GM12864 (cell line): ENCODE measurements around the gene MORC2.

ENCODE experiments used
- DNase-seq: peaks from one replicate; pipeline ENCODE4 v3.0.0-alpha.2; 2011; ENCODE audit warnings: low read depth
- H3K4me3 ChIP-seq: 2 replicates; pipeline ENCODE4 v1.5.1; 2011; ENCODE audit warnings: mild to moderate bottlenecking, low read depth, low read length, control low read depth
- CTCF ChIP-seq: IDR thresholded peaks from 2 replicates; pipeline ENCODE4 v1.5.1; 2011; ENCODE audit warnings: low read depth, mild to moderate bottlenecking, moderate library complexity, low read length, control low read depth, inconsistent platforms; ENCODE audit errors: missing control alignments

MORC2 gene

GRCh38 chr22:30932661-30933060 is 35.9 kb downstream of the MORC2 start:
- TF ChIP-seq CTCF = no peak

GRCh38 chr22:30931541-30932300 is 36.9 kb downstream of the MORC2 start:
- no peak for DNase-seq
- no peak overlapping the region for H3K4me3 ChIP-seq
- no peak for TF ChIP-seq CTCF

More at GRCh38 chr22:30932661-30933060, 35.9 kb downstream of the MORC2 start:
- no peak for DNase-seq
- no peak overlapping the region for H3K4me3 ChIP-seq

- no peak for DNase-seq
- no peak overlapping the region for H3K4me3 ChIP-seq
- no peak for TF ChIP-seq CTCF
Measured at GRCh38 chr22:30930228-30930627, 38.3 kb downstream of the MORC2 start.

- TF ChIP-seq CTCF = no peak
- no peak for DNase-seq
- H3K4me3 ChIP-seq = no peak overlapping the region
Measured at GRCh38 chr22:30928401-30928800, 40.2 kb downstream of the MORC2 start.

- no peak overlapping the region for H3K4me3 ChIP-seq
- no peak for DNase-seq
- TF ChIP-seq CTCF = no peak
Measured at GRCh38 chr22:30927806-30928205, 40.8 kb downstream of the MORC2 start.

GRCh38 chr22:30926706-30927105 is 41.9 kb downstream of the MORC2 start:
- no peak for DNase-seq
- H3K4me3 ChIP-seq = no peak overlapping the region
- no peak for TF ChIP-seq CTCF

- TF ChIP-seq CTCF = no peak
- DNase-seq = no peak
- H3K4me3 ChIP-seq = no peak overlapping the region
Measured at GRCh38 chr22:30925667-30926066, 42.9 kb downstream of the MORC2 start.
